BLaER1 (cell line): Measurements from ENCODE around the gene RPS10.
"Not testable (repeated sequence)": the region's sequence is repeated elsewhere in the genome, so short reads cannot be mapped to it uniquely, and the experiment has no call there.

ENCODE experiments used
- H3K27ac ChIP-seq: shearing (Covaris generic); formaldehyde crosslinking; 2 replicates; pipeline ENCODE4 v1.8.1; 2022
- H3K27me3 ChIP-seq: shearing (Covaris generic); formaldehyde crosslinking; 2 replicates; pipeline ENCODE4 v1.8.1; 2022
- H3K36me3 ChIP-seq: shearing (Covaris generic); formaldehyde crosslinking; 2 replicates; pipeline ENCODE4 v1.8.1; 2022
- H3K4me1 ChIP-seq: shearing (Covaris generic); formaldehyde crosslinking; 2 replicates; pipeline ENCODE4 v1.8.1; 2022
- H3K4me2 ChIP-seq: shearing (Covaris generic); formaldehyde crosslinking; 2 replicates; pipeline ENCODE4 v1.8.1; 2022
- H3K4me3 ChIP-seq: shearing (Covaris generic); formaldehyde crosslinking; 2 replicates; pipeline ENCODE4 v1.8.1; 2022
- H3K9ac ChIP-seq: shearing (Covaris generic); formaldehyde crosslinking; 2 replicates; pipeline ENCODE4 v1.8.1; 2022
- H3K9me3 ChIP-seq: shearing (Covaris generic); formaldehyde crosslinking; 2 replicates; pipeline ENCODE4 v1.8.1; 2022
- H4K20me1 ChIP-seq: shearing (Covaris generic); formaldehyde crosslinking; 2 replicates; pipeline ENCODE4 v1.8.1; 2022
- Cebpa-rat ChIP-seq: shearing (Covaris generic); IDR thresholded peaks from 2 replicates; pipeline ENCODE4 v1.8.1; 2022

RPS10 gene

GRCh38 chr6:34375833-34376232 is 50.0 kb downstream of the RPS10 start:
- H3K36me3 ChIP-seq, result peaks cover 52% of the 10 kb centered on the region
- peaks cover 98% of the 10 kb centered on the region for H4K20me1 ChIP-seq
- no peak overlapping the region for H3K27ac ChIP-seq
- no peak overlapping the region for H3K4me3 ChIP-seq
- H3K4me1 ChIP-seq, result peaks cover 11% of the 10 kb centered on the region; the same call in 1 of the 2 replicates
- no peak for TF ChIP-seq Cebpa-rat
- no peak overlapping the region for H3K4me2 ChIP-seq
- H3K9me3 ChIP-seq, result no peaks in the 10 kb centered on the region
- H3K9ac ChIP-seq, result no peak overlapping the region
- no peaks in the 10 kb centered on the region for H3K27me3 ChIP-seq

- H3K4me2 ChIP-seq, result no peak overlapping the region
- H3K9ac ChIP-seq, result no peak overlapping the region
- no peak overlapping the region for H3K4me3 ChIP-seq
- H3K36me3 ChIP-seq, result peaks cover 53% of the 10 kb centered on the region
- TF ChIP-seq Cebpa-rat, result no peak
- H4K20me1 ChIP-seq, result peaks cover 98% of the 10 kb centered on the region
- no peaks in the 10 kb centered on the region for H3K9me3 ChIP-seq
- peaks cover 20% of the 10 kb centered on the region; the same call in 1 of the 2 replicates for H3K4me1 ChIP-seq
- H3K27me3 ChIP-seq, result no peaks in the 10 kb centered on the region
- no peak overlapping the region for H3K27ac ChIP-seq
These were observed 51.4 kb downstream of the RPS10 start for GRCh38 chr6:34374508-34374907.

- TF ChIP-seq Cebpa-rat, result no peak
- Histone ChIP-seq H3K27ac (no peak overlapping the region), H3K36me3 (peaks cover 52% of the 10 kb centered on the region), H3K4me1 (peaks cover 20% of the 10 kb centered on the region; the same call in 1 of the 2 replicates), H4K20me1 (peaks cover 98% of the 10 kb centered on the region), H3K9me3 (no peaks in the 10 kb centered on the region), H3K4me2 (no peak overlapping the region), H3K4me3 (no peak overlapping the region), H3K9ac (no peak overlapping the region), H3K27me3 (no peaks in the 10 kb centered on the region)
These were observed 51.8 kb downstream of the RPS10 start for GRCh38 chr6:34374069-34374468.

GRCh38 chr6:34373511-34373910 is 52.4 kb downstream of the RPS10 start:
- peaks cover 98% of the 10 kb centered on the region for H4K20me1 ChIP-seq
- no peaks in the 10 kb centered on the region for H3K9me3 ChIP-seq
- H3K9ac ChIP-seq, result no peak overlapping the region
- no peak overlapping the region for H3K4me2 ChIP-seq
- no peaks in the 10 kb centered on the region for H3K27me3 ChIP-seq
- H3K27ac ChIP-seq, result no peak overlapping the region
- peaks cover 55% of the 10 kb centered on the region for H3K36me3 ChIP-seq
- no peak for TF ChIP-seq Cebpa-rat
- H3K4me1 ChIP-seq, result peaks cover 22% of the 10 kb centered on the region
- H3K4me3 ChIP-seq, result no peak overlapping the region

- not testable (repeated sequence) for H3K4me3 ChIP-seq, H3K27me3 ChIP-seq, H3K9me3 ChIP-seq, H3K4me2 ChIP-seq, H3K27ac ChIP-seq, H3K9ac ChIP-seq
- Histone ChIP-seq H3K36me3 (peaks cover 50% of the 10 kb centered on the region), H4K20me1 (peaks cover 98% of the 10 kb centered on the region), H3K4me1 (peaks cover 25% of the 10 kb centered on the region)
These were observed 54.0 kb downstream of the RPS10 start for GRCh38 chr6:34371865-34372264.

- no peak for TF ChIP-seq Cebpa-rat
- H3K27ac ChIP-seq, result no peak overlapping the region
- no peak overlapping the region for H3K4me2 ChIP-seq
- H4K20me1 ChIP-seq, result peaks cover 95% of the 10 kb centered on the region
- H3K36me3 ChIP-seq, result peaks cover 41% of the 10 kb centered on the region
- H3K9ac ChIP-seq, result no peak overlapping the region
- no peak overlapping the region for H3K4me3 ChIP-seq
- no peaks in the 10 kb centered on the region for H3K27me3 ChIP-seq
- H3K4me1 ChIP-seq, result peaks cover 25% of the 10 kb centered on the region
- H3K9me3 ChIP-seq, result no peaks in the 10 kb centered on the region
These were observed 55.5 kb downstream of the RPS10 start for GRCh38 chr6:34370361-34370760.

GRCh38 chr6:34369385-34369784 is 56.5 kb downstream of the RPS10 start:
- Histone ChIP-seq H3K9me3 (no peaks in the 10 kb centered on the region), H3K27ac (no peak overlapping the region), H3K27me3 (no peaks in the 10 kb centered on the region), H3K4me2 (no peak overlapping the region), H3K36me3 (peaks cover 41% of the 10 kb centered on the region), H4K20me1 (peaks cover 95% of the 10 kb centered on the region), H3K9ac (no peak overlapping the region), H3K4me3 (no peak overlapping the region), H3K4me1 (peaks cover 23% of the 10 kb centered on the region)
- no peak for TF ChIP-seq Cebpa-rat
